Hematopoietic multipotent progenitor cell treated with erythropoietin and hydrocortisone succinate and interleukin-3 and kit ligand, for 15 days (in vitro differentiated cells): ENCODE data around the gene ZNF260.

Source experiments
- DNase-seq: peaks from one replicate; pipeline ENCODE4 v3.0.0-alpha.2; 2015; ENCODE audit warnings: low spot score

Gene ZNF260

DNA sequence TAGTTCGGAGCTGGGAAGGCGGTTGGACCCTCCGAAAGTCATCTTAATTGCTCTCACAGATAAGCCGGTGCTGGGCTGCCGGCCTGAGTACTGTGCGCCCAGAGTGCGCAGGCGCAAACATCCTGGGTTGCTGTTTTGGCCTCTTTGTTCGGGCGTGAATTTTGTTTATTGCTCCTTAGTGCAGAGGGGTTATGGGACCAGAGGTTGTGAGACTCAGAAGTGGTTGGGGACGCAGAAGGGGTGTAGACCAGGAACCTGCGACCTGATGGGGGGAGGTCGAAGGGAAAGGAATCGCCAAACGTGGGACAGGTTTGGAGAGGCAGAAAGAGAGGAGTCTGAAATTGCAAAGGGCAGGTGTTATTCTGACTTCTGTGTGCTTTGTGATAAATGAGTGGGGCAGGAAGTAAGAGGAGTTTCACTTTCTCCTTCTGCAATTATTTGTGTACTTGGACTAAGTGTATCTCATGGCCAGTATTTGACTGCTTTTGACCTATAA is 38.1 kb downstream of the ZNF260 start:
- DNase-seq = peak; percentile 85

GRCh38 chr19:36489118-36489919 is 38.8 kb downstream of the ZNF260 start, which contains the start of gene ZNF566:
Gene ZNF566, minus strand, starts transcription at chr19:36489561. Its CDS starts 13,004 bp downstream, at chr19:36476557.
- DNase-seq = peak; percentile 87

GRCh38 chr19:36488846-36489117 is 39.3 kb downstream of the ZNF260 start:
- DNase-seq = peak; percentile 4

DNA sequence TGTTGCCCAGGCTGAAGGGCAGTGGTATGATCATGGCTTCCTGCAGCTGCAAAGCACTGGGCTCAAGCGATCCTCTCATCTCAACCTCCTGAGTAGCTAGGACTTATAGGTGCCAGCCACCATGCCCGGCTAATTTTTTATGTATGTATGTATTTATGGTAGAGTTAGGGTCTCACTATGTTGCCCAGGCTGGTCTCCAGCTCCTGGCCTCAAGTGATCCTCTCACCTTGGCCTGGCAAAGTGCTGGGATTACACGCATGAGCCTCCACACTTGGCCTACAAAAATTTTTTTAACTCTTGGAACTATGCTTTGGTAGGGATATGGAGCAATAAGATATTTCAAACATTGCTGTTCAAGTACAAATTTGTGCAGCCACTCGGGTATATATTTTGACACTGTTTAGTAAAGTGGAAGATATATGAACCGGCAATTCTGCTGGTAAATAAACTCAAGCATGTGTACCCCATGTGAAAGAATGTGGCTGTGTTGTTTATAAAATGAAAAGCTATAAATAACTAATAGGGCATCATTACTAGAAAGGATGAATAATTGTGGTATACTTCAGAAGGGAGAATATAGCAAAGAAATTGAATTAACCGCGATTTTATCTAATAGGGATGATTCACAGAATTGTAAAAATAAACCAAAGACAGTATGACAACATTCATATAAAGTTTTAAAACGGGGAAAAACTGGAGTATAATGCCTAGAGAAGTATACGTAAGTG is 39.8 kb downstream of the ZNF260 start:
- no peak for DNase-seq

GRCh38 chr19:36483653-36484052 is 44.4 kb downstream of the ZNF260 start:
- no peak for DNase-seq

- DNase-seq = no peak
These were observed 45.2 kb downstream of the ZNF260 start for GRCh38 chr19:36482876-36483275.
